NCI-H446 (cell line): Measurements from ENCODE around the gene ZDHHC14.
"Not testable (repeated sequence)": the region's sequence is repeated elsewhere in the genome, so short reads cannot be mapped to it uniquely, and the experiment has no call there.

ENCODE experiments used
- DNase-seq, 2 experiments: peaks; one replicate each; lab custom pipeline; 2025; lab: John Stamatoyannopoulos, UW

Gene ZDHHC14

GRCh38 chr6:157551041-157551832 is 170.2 kb downstream of the ZDHHC14 start:
- DNase-seq, result no peak

- DNase-seq, result no peak
These were observed 171.2 kb downstream of the ZDHHC14 start for GRCh38 chr6:157552081-157552747.

- DNase-seq, result no peak
These were observed 172.0 kb downstream of the ZDHHC14 start for GRCh38 chr6:157552820-157553485.

- DNase-seq, result no peak
These were observed 173.8 kb downstream of the ZDHHC14 start for GRCh38 chr6:157554747-157555146.

- DNase-seq, result no peak
These were observed 174.6 kb downstream of the ZDHHC14 start for GRCh38 chr6:157555455-157556143.

- DNase-seq, result no peak
These were observed 175.2 kb downstream of the ZDHHC14 start for GRCh38 chr6:157556144-157556645.

- DNase-seq, result no peak
These were observed 175.9 kb downstream of the ZDHHC14 start for GRCh38 chr6:157556671-157557430.

GRCh38 chr6:157557559-157557958 is 176.6 kb downstream of the ZDHHC14 start:
- no peak for DNase-seq

GRCh38 chr6:157558049-157558448 is 177.1 kb downstream of the ZDHHC14 start:
- no peak for DNase-seq

- DNase-seq, result no peak
These were observed 177.7 kb downstream of the ZDHHC14 start for GRCh38 chr6:157558487-157559200.

GRCh38 chr6:157559201-157559756 is 178.3 kb downstream of the ZDHHC14 start:
- no peak for DNase-seq

- not testable (repeated sequence) for DNase-seq
These were observed 179.1 kb downstream of the ZDHHC14 start for GRCh38 chr6:157560063-157560462.

- no peak for DNase-seq
These were observed 179.9 kb downstream of the ZDHHC14 start for GRCh38 chr6:157560691-157561413.

- no peak for DNase-seq
These were observed 180.4 kb downstream of the ZDHHC14 start for GRCh38 chr6:157561414-157561790.

- DNase-seq, result no peak
These were observed 181.2 kb downstream of the ZDHHC14 start for GRCh38 chr6:157561929-157562810.

- no peak for DNase-seq
These were observed 182.0 kb downstream of the ZDHHC14 start for GRCh38 chr6:157562997-157563396.

GRCh38 chr6:157563611-157564284 is 182.8 kb downstream of the ZDHHC14 start:
- no peak for DNase-seq

- no peak for DNase-seq
These were observed 187.7 kb downstream of the ZDHHC14 start for GRCh38 chr6:157568702-157569101.
